ENCODE results near the gene ERFE.
A peak's percentile ranks its signal among the peaks of the same experiment; 100 is the strongest.

The ERFE gene

GRCh38 chr2:238139196-238140039 is 19.4 kb upstream of the ERFE start:
- Histone ChIP-seq H3K4me1 (peaks cover 83% of the 10 kb centered on the region), H4K20me1 (no peaks in the 10 kb centered on the region), H3K9ac (peak overlapping the region; percentile 83), H3K27ac (peak overlapping the region; percentile 91), H3K9me3 (no peaks in the 10 kb centered on the region), H3K4me2 (peak overlapping the region; percentile 97), H3K36me3 (peaks cover 20% of the 10 kb centered on the region), H3K27me3 (no peaks in the 10 kb centered on the region), H3K4me3 (peak overlapping the region; percentile 61)
- TF ChIP-seq Cebpa-rat (IDR thresholded peaks at IDR 0.05): no peak

- Histone ChIP-seq H4K20me1 (no peaks in the 10 kb centered on the region), H3K4me3 (no peak overlapping the region), H3K9me3 (no peaks in the 10 kb centered on the region), H3K36me3 (peaks cover 20% of the 10 kb centered on the region), H3K4me2 (peak overlapping the region; percentile 97), H3K27ac (no peak overlapping the region; the same call in 1 of the 2 replicates), H3K4me1 (peaks cover 89% of the 10 kb centered on the region), H3K27me3 (no peaks in the 10 kb centered on the region), H3K9ac (no peak overlapping the region)
- no peak for TF ChIP-seq Cebpa-rat (IDR thresholded peaks at IDR 0.05)
Measured at GRCh38 chr2:238140040-238140439, 18.7 kb upstream of the ERFE start.

GRCh38 chr2:238140721-238141540 is 17.8 kb upstream of the ERFE start:
- H3K36me3 ChIP-seq: peaks cover 20% of the 10 kb centered on the region
- TF ChIP-seq Cebpa-rat (IDR thresholded peaks at IDR 0.05): no peak
- no peaks in the 10 kb centered on the region for H4K20me1 ChIP-seq
- H3K9me3 ChIP-seq: no peaks in the 10 kb centered on the region
- no peak overlapping the region for H3K4me3 ChIP-seq
- H3K27ac ChIP-seq: 0 out of 2 replicates have a peak overlapping the region, but pooled peaks have one; percentile 41
- H3K4me2 ChIP-seq: peak overlapping the region; percentile 97
- H3K4me1 ChIP-seq: peaks cover 97% of the 10 kb centered on the region
- no peaks in the 10 kb centered on the region for H3K27me3 ChIP-seq
- H3K9ac ChIP-seq: no peak overlapping the region

- Histone ChIP-seq H3K9ac (peak overlapping the region; percentile 14; the same call in 1 of the 2 replicates), H3K27ac (peak overlapping the region; percentile 41)
- TF ChIP-seq Cebpa-rat (IDR thresholded peaks at IDR 0.05): no peak
Measured at GRCh38 chr2:238141541-238142318, 17.0 kb upstream of the ERFE start.

GRCh38 chr2:238142382-238143205 is 16.2 kb upstream of the ERFE start:
- peak overlapping the region; percentile 69 for H3K27ac ChIP-seq
- H3K36me3 ChIP-seq: peaks cover 20% of the 10 kb centered on the region
- no peaks in the 10 kb centered on the region for H3K27me3 ChIP-seq
- peak overlapping the region; percentile 97 for H3K4me2 ChIP-seq
- no peak overlapping the region for H3K4me3 ChIP-seq
- no peaks in the 10 kb centered on the region for H4K20me1 ChIP-seq
- peak overlapping the region; percentile 14; the same call in 1 of the 2 replicates for H3K9ac ChIP-seq
- H3K9me3 ChIP-seq: no peaks in the 10 kb centered on the region
- peaks cover 100% of the 10 kb centered on the region for H3K4me1 ChIP-seq
- no peak for TF ChIP-seq Cebpa-rat (IDR thresholded peaks at IDR 0.05)

More at GRCh38 chr2:238141541-238142318, 17.0 kb upstream of the ERFE start:
- H3K36me3 ChIP-seq: peaks cover 20% of the 10 kb centered on the region
- no peaks in the 10 kb centered on the region for H3K9me3 ChIP-seq
- no peaks in the 10 kb centered on the region for H3K27me3 ChIP-seq
- no peaks in the 10 kb centered on the region for H4K20me1 ChIP-seq
- no peak overlapping the region for H3K4me3 ChIP-seq
- peak overlapping the region; percentile 97 for H3K4me2 ChIP-seq
- peaks cover 100% of the 10 kb centered on the region for H3K4me1 ChIP-seq

- Histone ChIP-seq H3K4me3 (no peak overlapping the region), H3K9me3 (no peaks in the 10 kb centered on the region), H4K20me1 (no peaks in the 10 kb centered on the region), H3K4me2 (peak overlapping the region; percentile 97), H3K27ac (peak overlapping the region; percentile 69), H3K36me3 (peaks cover 20% of the 10 kb centered on the region), H3K9ac (peak overlapping the region; percentile 28; the same call in 1 of the 2 replicates), H3K4me1 (peaks cover 92% of the 10 kb centered on the region), H3K27me3 (no peaks in the 10 kb centered on the region)
- TF ChIP-seq Cebpa-rat (IDR thresholded peaks at IDR 0.05): no peak
Measured at GRCh38 chr2:238143239-238143951, 15.4 kb upstream of the ERFE start.

- H3K4me3 ChIP-seq: no peak overlapping the region
- no peaks in the 10 kb centered on the region for H3K27me3 ChIP-seq
- no peaks in the 10 kb centered on the region for H3K9me3 ChIP-seq
- H4K20me1 ChIP-seq: no peaks in the 10 kb centered on the region
- H3K27ac ChIP-seq: 0 out of 2 replicates have a peak overlapping the region, but pooled peaks have one; percentile 35
- peaks cover 83% of the 10 kb centered on the region for H3K4me1 ChIP-seq
- no peak overlapping the region for H3K9ac ChIP-seq
- peak overlapping the region; percentile 97 for H3K4me2 ChIP-seq
- no peak for TF ChIP-seq Cebpa-rat (IDR thresholded peaks at IDR 0.05)
- H3K36me3 ChIP-seq: peaks cover 20% of the 10 kb centered on the region
Measured at GRCh38 chr2:238144262-238144661, 14.5 kb upstream of the ERFE start.

GRCh38 chr2:238145046-238145445 is 13.7 kb upstream of the ERFE start:
- Histone ChIP-seq H3K9me3 (no peaks in the 10 kb centered on the region), H3K27ac (0 out of 2 replicates have a peak overlapping the region, but pooled peaks have one; percentile 35), H3K4me2 (peak overlapping the region; percentile 97), H3K4me1 (peaks cover 77% of the 10 kb centered on the region), H3K27me3 (no peaks in the 10 kb centered on the region), H4K20me1 (no peaks in the 10 kb centered on the region), H3K9ac (no peak overlapping the region), H3K4me3 (no peak overlapping the region), H3K36me3 (peaks cover 20% of the 10 kb centered on the region)
- TF ChIP-seq Cebpa-rat (IDR thresholded peaks at IDR 0.05): no peak

Measured in BLaER1 (cell line).